Upper lobe of left lung (tissue), 6 donors: ENCODE measurements around the gene OTOGL. TPM values are rescaled to one million over a fixed set of nuclear protein-coding genes. Genes with fewer than 3 reads are reported as not detected.

Experiments
- ATAC-seq, 2 donors: fragments of 200-7000 bp; cut with Tn5 transposase; one replicate each; pipeline ENCODE4 v1.9.1; 2022; ENCODE audit warnings: mild to moderate bottlenecking in 2 of 2, moderate library complexity in 2 of 2; ENCODE audit not compliant: low FRiP score in 2 of 2
- DNase-seq, 2 donors: peaks; one replicate each; pipeline ENCODE4 v3.0.0-alpha.2; 2019 to 2020
- H3K27ac ChIP-seq, 4 donors: fragments of 200-600 bp; sonication (generic); one replicate each; pipeline ENCODE4 v1.5.1; 2016 to 2019
- H3K27me3 ChIP-seq, 4 donors: fragments of 200-600 bp; sonication (generic); one replicate each; pipeline ENCODE4 v1.5.1; 2017 to 2019
- H3K36me3 ChIP-seq, 4 donors: fragments of 200-600 bp; sonication (generic); one replicate each; pipeline ENCODE4 v1.5.1; 2016 to 2019
- H3K4me1 ChIP-seq, 4 donors: fragments of 200-600 bp; sonication (generic); one replicate each; pipeline ENCODE4 v1.5.1; 2018 to 2019
- H3K4me3 ChIP-seq, 4 donors: fragments of 200-600 bp; sonication (generic); one replicate each; pipeline ENCODE4 v1.5.1; 2017 to 2019; ENCODE audit warnings: mild to moderate bottlenecking in 2 of 4, moderate library complexity in 1 of 4
- H3K9me3 ChIP-seq, 4 donors: fragments of 200-600 bp; sonication (generic); one replicate each; pipeline ENCODE4 v1.5.1; 2018 to 2019
- EP300 ChIP-seq, 4 donors: sonication (generic); formaldehyde crosslinking; IDR thresholded peaks; one replicate each; pipeline ENCODE4 v1.5.1; 2017; ENCODE audit warnings: antibody characterized with exemption in 4 of 4, control low read depth in 2 of 4
- POLR2A ChIP-seq, 4 donors: fragments of 450-650 bp; IDR thresholded peaks; one replicate each; pipeline ENCODE4 v1.5.1; 2016 to 2017; ENCODE audit warnings: antibody characterized with exemption in 4 of 4, mild to moderate bottlenecking in 2 of 4
- POLR2AphosphoS5 ChIP-seq, 2 donors: sonication (generic); formaldehyde crosslinking; IDR thresholded peaks; one replicate each; pipeline ENCODE4 v1.5.1; 2017; ENCODE audit warnings: antibody characterized with exemption in 2 of 2
- WGBS, 2 donors: methylation state at CpG; one replicate each; pipeline ENCODE4 v1.1.5; 2017 to 2018; 5-methylcytosine and 5-hydroxymethylcytosine counted together
- total RNA-seq, 6 donors: library from RNA; depleted of rRNA in 4 of 6; stranded (reverse); fragments of >200 nt in 4 of 6; gene quantifications; one replicate each; pipeline versions ENCODE4 v1.1.0 to v1.2.1, GENCODE V29; 2016 to 2021
- TF ChIP-seq, protein P1 (sequence below), 6 experiments: fragments of 450-650 bp in 4 of 6; fragments of 200-600 bp in 2 of 6; sonication (generic) in 2 of 6; IDR thresholded peaks; one replicate each; pipeline ENCODE4 v1.5.1; 2016 to 2019; ENCODE audit warnings: antibody characterized with exemption in 6 of 6
- donor health status: DM: no; HTN: no; CAD: no; lungs with moderate emphysema.
- donor health status: DM: no; HTN: yes; CAD: no; lungs with severe emphysema.

Gene OTOGL
- total RNA-seq, result 1 to 10 TPM in 1 of 6 donors, under 1 TPM in 5; 0.10 to 3.1 (median 0.21) TPM

DNA sequence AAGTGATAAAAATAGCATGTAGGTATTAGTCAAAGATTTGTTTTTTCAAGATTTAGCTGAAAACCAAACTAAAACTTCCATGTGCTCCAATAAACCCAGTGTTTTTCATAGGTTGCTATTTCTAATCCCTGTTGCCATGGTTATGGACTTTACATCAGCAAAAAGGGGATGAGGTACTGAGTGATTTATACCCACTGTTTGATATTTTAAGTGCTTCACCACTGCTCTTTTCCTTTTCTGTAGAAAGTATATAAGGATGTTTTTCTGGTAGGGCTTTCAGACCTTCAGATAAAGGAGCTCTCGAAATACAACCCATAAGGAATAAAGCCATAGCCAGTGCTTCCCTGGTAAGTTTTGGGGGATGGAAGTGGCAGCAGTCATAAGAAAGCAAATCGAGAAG lies at the start of gene OTOGL:
Gene OTOGL (plus strand): TSS at position 279 of the 400 bp plus-strand sequence. CDS start 109,895 bp downstream, outside the sequence.
- no peak for DNase-seq
- Histone ChIP-seq H3K9me3 (no peaks in the 10 kb centered on the region), H3K27ac (no peak within 1 kb of the TSS), H3K36me3 (no peaks in the 10 kb centered on the region), H3K4me3 (no peak within 1 kb of the TSS), H3K4me1 (no peaks in the 10 kb centered on the region), H3K27me3 (no peaks in the 10 kb centered on the region)
- TF ChIP-seq POLR2A (IDR thresholded peaks at IDR 0.05), result no peak
- TF ChIP-seq EP300 (IDR thresholded peaks at IDR 0.05), result no peak
- TF ChIP-seq, protein P1, sequence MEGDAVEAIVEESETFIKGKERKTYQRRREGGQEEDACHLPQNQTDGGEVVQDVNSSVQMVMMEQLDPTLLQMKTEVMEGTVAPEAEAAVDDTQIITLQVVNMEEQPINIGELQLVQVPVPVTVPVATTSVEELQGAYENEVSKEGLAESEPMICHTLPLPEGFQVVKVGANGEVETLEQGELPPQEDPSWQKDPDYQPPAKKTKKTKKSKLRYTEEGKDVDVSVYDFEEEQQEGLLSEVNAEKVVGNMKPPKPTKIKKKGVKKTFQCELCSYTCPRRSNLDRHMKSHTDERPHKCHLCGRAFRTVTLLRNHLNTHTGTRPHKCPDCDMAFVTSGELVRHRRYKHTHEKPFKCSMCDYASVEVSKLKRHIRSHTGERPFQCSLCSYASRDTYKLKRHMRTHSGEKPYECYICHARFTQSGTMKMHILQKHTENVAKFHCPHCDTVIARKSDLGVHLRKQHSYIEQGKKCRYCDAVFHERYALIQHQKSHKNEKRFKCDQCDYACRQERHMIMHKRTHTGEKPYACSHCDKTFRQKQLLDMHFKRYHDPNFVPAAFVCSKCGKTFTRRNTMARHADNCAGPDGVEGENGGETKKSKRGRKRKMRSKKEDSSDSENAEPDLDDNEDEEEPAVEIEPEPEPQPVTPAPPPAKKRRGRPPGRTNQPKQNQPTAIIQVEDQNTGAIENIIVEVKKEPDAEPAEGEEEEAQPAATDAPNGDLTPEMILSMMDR (IDR thresholded peaks at IDR 0.05), result no peak
- TF ChIP-seq POLR2AphosphoS5 (IDR thresholded peaks at IDR 0.05), result no peak
- WGBS, 2 donors, result 82 to 87% methylated on average over 2 of the region's 2 CpGs
- no peak for ATAC-seq

- no peak for ATAC-seq
- H3K27ac ChIP-seq, result no peak overlapping the region
- 79 to 87% methylated on average over 2 of the region's 2 CpGs for WGBS, 2 donors
- H3K36me3 ChIP-seq, result no peaks in the 10 kb centered on the region
- no peak for DNase-seq
- TF ChIP-seq, protein P1 (IDR thresholded peaks at IDR 0.05), result no peak
- TF ChIP-seq EP300 (IDR thresholded peaks at IDR 0.05), result no peak
- TF ChIP-seq POLR2AphosphoS5 (IDR thresholded peaks at IDR 0.05), result no peak
- no peak for TF ChIP-seq POLR2A (IDR thresholded peaks at IDR 0.05)
- H3K4me3 ChIP-seq, result no peak overlapping the region
- peaks cover 0 to 4% (median 2%) of the 10 kb centered on the region in 4 donors for H3K4me1 ChIP-seq
- no peaks in the 10 kb centered on the region for H3K27me3 ChIP-seq
- H3K9me3 ChIP-seq, result no peaks in the 10 kb centered on the region
These were observed 49.1 kb upstream of the OTOGL start for GRCh38 chr12:80050236-80050635.

- Histone ChIP-seq H3K36me3 (no peaks in the 10 kb centered on the region), H3K4me1 (peaks cover 0 to 4% (median 2%) of the 10 kb centered on the region in 4 donors), H3K27ac (peak overlapping the region in 3 of 4 donors; percentile 24 to 55 (median 51)), H3K27me3 (no peaks in the 10 kb centered on the region), H3K9me3 (no peaks in the 10 kb centered on the region), H3K4me3 (no peak overlapping the region)
- DNase-seq (peak in 1 of 2 donors; percentile 23), ATAC-seq (peak in 1 of 2 donors; percentile 89)
- WGBS, 2 donors, result 50 to 52% methylated on average over 6 of the region's 6 CpGs
- TF ChIP-seq EP300 (IDR thresholded peaks at IDR 0.05) (no peak), POLR2A (IDR thresholded peaks at IDR 0.05) (no peak), POLR2AphosphoS5 (IDR thresholded peaks at IDR 0.05) (no peak)
- TF ChIP-seq, protein P1 (IDR thresholded peaks at IDR 0.05), result no peak
These were observed 46.1 kb upstream of the OTOGL start for GRCh38 chr12:80053051-80053790.

GRCh38 chr12:80056232-80056631 lies 43.1 kb upstream of the OTOGL start:
- DNase-seq, result no peak

More at GRCh38 chr12:80056232-80056631, 43.1 kb upstream of the OTOGL start:
- Histone ChIP-seq H3K4me1 (peaks cover 0 to 4% (median under 1%) of the 10 kb centered on the region in 4 donors), H3K27ac (no peak overlapping the region), H3K4me3 (no peak overlapping the region), H3K27me3 (no peaks in the 10 kb centered on the region), H3K36me3 (no peaks in the 10 kb centered on the region), H3K9me3 (no peaks in the 10 kb centered on the region)
- no peak for TF ChIP-seq EP300 (IDR thresholded peaks at IDR 0.05)
- TF ChIP-seq POLR2AphosphoS5 (IDR thresholded peaks at IDR 0.05), result no peak
- no peak for TF ChIP-seq POLR2A (IDR thresholded peaks at IDR 0.05)
- TF ChIP-seq, protein P1 (IDR thresholded peaks at IDR 0.05), result no peak
- 59 to 65% methylated on average over 4 of the region's 4 CpGs for WGBS, 2 donors
- ATAC-seq, result no peak
